ENCODE data around the gene ADCY4. TPM values are rescaled to one million over a fixed set of nuclear protein-coding genes. Genes with fewer than 3 reads are reported as not detected.

The ADCY4 gene
- total RNA-seq, 1 donor from 2014 or later: 9.6 TPM

GRCh38 chr14:24297190-24297964, 37.5 kb downstream of the ADCY4 start:
- DNase-seq: no peak

GRCh38 chr14:24296341-24297157, 38.3 kb downstream of the ADCY4 start:
- peak; percentile 60 for DNase-seq

GRCh38 chr14:24293525-24293924, 41.3 kb downstream of the ADCY4 start:
- no peak for DNase-seq

- no peak for DNase-seq
Observed at GRCh38 chr14:24292118-24292807, 42.6 kb downstream of the ADCY4 start.

- no peak for DNase-seq
Observed at GRCh38 chr14:24291446-24292117, 43.3 kb downstream of the ADCY4 start.

- no peak for DNase-seq
Observed at GRCh38 chr14:24290746-24291145, 44.1 kb downstream of the ADCY4 start.

GRCh38 chr14:24289649-24290280, 45.1 kb downstream of the ADCY4 start:
- DNase-seq: no peak

- no peak for DNase-seq
Observed at GRCh38 chr14:24286996-24287395, 47.9 kb downstream of the ADCY4 start.

GRCh38 chr14:24285351-24285750, 49.5 kb downstream of the ADCY4 start:
- DNase-seq: no peak

- DNase-seq: no peak
Observed at GRCh38 chr14:24284501-24285035, 50.3 kb downstream of the ADCY4 start.

GRCh38 chr14:24283796-24284460, 50.9 kb downstream of the ADCY4 start:
- no peak for DNase-seq

- DNase-seq: no peak
Observed at GRCh38 chr14:24282736-24283135, 52.1 kb downstream of the ADCY4 start.

- DNase-seq: no peak
Observed at GRCh38 chr14:24281636-24282035, 53.2 kb downstream of the ADCY4 start.

GRCh38 chr14:24280797-24281460, 53.9 kb downstream of the ADCY4 start:
- DNase-seq: no peak

GRCh38 chr14:24279301-24280186, 55.3 kb downstream of the ADCY4 start:
- DNase-seq: no peak

- DNase-seq: no peak
Observed at GRCh38 chr14:24278424-24278823, 56.4 kb downstream of the ADCY4 start.

GRCh38 chr14:24277606-24278321, 57.1 kb downstream of the ADCY4 start:
- DNase-seq: no peak

GRCh38 chr14:24277071-24277470, 57.8 kb downstream of the ADCY4 start:
- DNase-seq: no peak

GRCh38 chr14:24274101-24274543, 60.7 kb downstream of the ADCY4 start:
- DNase-seq: peak; percentile 14
